8988T (cell line): ENCODE results near the gene KLK8.
"Not testable (repeated sequence)": the region's sequence is repeated elsewhere in the genome, so short reads cannot be mapped to it uniquely, and the experiment has no call there.

ENCODE experiments used
- DNase-seq: peaks from one replicate; pipeline ENCODE4 v3.0.0; 2011

The KLK8 gene

DNA sequence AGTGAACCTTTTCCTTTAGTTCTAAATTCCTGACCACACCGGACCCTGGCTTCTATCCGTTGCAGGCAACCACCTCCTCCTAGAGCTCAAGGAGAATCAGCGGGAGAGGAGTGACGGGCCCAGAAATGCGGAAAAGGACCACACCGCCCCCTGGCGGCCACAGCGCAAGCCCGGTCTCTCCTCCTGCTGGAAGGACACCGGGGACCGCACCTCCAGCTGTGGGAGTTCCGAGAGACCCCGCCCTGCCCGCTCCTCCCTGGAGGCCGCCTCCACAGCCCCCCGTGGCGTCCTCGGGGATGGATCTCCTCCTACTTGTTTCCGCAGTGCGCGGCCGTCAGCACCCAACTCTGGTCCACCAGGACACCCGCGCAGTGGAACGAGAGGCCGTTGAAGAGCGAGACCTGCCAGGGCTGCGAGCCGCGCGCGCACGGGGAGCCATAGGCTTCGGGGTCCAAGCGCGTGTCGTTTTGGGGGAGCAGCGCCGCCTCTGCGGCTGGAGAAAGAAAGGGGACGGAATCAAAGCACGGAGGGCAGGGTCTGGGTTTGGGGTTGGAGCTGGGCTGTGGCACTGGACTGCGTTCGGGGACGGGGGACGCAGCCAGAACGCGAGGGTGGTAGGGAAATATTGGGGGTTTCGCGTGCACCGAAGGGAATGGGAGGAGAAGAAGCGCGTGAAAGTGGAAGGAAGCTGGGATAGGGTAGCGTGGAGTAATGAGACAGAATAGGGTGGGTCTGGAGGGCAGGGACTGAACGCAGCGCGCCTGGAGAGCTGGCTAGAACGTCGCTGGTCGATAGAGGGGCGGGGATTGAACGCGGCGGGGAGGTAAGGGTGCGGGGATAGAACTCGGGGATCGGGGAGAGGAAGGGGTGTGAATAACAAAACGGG, 15.6 kb upstream of the KLK8 start:
- DNase-seq = peak; percentile 91

DNA sequence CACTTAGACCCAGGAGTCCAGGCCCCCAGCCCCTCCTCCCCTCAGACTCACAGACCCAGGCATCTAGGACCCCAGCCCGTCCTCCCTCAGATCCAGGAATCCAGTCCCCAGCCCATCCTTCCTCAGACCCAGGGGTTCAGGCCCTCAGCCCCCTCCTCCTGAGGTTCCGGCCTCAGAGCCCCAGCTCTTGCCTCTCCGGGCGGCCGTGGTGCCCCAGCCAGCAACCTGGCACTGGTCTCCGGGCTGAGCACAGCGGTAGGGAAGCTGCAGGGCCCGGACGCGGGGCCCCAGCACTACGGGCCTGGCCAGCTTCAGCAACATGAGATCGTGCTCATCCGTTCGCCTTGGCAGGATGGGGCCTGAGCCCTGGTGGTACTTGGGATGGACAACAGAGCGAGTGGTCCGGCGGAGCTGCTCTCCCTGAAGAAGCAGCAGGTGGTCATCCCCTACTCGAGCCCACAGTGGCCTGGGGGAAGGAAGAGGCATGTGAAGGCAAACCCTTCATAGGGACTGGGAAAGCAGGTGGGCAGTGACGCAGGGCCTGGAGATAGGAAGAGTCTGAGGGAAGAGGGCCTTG, 14.4 kb upstream of the KLK8 start:
- DNase-seq = no peak

DNA sequence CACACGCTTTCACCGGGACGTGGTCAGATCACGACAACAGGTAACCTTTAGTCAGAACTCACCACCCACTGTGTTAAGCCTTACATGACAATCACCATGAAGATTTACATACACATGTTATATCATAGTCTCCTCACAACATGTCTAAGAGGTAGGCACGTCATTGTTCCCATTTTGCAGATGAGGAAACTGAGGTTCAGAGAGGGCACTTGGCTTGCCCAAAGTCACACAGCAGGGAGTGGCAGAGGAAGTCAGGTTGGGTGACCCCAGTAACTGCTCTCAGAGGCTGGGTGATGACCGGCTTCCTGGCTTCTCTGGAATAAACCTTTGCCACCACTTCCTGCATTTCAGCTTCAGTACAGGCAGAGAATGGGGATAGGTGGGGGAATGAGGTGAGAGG, 12.8 kb upstream of the KLK8 start:
- DNase-seq = no peak

DNA sequence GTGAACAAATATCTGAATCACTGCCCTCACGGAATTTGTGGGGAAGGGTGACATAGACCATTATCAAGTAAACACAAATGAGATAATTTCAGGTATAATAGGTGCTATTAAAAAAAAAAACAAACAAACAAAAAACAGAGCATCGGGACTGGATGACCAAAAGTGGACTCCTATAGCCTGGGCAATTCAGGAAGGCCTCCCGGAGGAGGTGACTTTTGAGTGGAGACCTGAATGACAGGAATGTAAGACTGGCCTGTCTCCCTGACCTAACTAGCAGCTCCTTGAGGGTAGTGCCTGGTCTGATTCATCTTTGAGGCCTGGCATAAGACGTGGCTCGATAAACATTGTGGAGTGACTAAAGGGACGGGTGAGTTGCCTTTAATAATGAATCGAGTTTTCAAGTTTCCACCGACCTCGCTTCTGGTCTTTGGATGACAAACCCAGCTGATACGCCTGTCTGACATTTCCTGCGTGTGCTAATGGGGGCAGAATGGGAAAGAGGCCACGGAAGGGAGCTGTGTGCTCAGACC, 11.3 kb upstream of the KLK8 start:
- no peak for DNase-seq

DNA sequence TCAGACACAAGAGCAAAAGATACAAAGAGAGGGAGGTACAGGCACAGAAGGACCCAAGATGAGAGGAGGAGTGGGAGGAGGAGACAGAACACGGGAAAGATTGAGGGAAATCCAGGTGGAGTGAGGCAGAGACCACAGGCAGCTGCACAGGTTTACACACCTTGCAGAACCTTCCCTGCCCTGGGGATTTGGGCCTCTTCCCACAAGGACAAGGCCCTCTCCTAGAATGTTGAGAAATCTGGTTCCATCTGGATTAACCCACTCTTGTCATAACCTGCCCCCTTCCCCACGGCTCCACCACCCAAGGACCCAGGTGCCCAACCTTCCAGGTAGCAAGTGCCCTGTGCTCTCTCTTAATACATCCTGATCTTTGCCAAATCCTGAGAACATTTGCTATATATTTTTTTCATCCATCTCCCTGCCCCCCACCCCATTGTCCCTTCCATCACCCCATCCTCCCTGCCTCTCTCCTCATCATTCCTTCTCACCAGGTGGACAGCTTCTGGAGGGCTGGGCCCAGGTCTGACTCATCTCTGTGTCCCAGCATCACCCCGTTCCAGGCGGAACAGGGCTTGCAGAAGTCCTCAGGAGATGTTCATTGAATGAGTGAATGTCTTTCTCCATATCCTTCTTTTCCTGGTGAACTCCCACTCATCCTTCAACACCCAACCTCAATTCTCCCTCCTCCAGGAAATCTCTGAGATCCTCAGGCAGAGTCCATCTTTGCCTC, 8.8 kb upstream of the KLK8 start:
- no peak for DNase-seq

DNA sequence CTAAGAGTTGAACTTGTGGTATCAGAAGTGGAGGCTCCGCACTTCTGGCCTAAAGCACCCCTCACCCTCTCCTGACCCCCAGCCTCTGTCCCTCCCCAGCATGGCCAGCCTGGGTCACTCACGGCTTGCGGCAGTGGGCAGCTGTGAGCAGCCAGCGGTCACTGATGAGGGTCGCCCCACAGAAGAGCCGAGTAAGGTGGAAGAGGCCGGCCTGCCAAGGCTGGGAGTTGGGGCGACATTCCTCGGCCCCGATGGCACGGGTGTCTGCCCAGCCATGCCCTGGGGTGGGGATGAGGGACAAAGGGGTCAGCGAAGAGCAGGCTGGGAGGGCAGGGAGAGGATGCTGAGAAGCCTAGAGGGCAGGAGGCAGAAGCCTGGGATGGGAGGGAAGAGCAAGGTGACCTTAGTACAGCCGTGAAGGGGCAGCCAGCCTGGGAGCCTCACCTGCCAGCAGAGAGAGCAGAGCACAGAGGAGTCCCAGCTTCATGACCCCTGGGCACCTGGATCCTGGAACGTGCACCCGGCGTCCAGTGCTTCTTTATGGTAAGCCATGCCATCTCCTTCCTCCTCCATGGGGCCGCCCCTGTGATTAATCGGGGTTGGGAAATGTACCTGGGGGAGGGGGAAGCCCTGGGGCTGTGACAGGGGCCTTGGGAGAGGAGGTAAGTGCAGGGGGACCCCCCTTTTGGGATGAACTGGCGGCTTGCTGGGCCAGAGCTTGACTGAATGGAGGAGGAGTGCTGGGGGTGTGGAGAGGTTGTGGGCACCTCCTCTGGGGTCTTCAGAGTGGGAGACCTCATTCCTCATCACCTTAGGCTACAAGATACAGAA, 7.9 kb upstream of the KLK8 start:
- DNase-seq = no peak

DNA sequence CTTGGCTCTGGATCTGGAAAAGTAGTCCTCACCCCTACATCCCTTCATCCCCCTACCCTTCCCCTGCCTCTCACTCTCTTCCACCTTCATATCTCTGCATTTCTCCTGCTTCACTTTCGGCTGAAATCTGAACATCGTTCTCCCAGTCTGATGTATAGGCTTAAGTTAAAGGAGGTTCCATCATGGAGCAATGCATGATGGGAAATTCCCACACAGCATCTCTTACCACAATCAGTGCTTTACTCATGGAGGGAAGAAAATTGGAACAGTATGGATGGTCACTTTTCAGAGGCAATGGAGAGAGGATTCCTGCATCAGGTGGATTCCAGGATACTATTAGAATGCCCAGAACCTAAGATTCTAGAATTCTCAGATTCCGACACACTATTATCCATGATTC, 6.1 kb upstream of the KLK8 start:
- no peak for DNase-seq

DNA sequence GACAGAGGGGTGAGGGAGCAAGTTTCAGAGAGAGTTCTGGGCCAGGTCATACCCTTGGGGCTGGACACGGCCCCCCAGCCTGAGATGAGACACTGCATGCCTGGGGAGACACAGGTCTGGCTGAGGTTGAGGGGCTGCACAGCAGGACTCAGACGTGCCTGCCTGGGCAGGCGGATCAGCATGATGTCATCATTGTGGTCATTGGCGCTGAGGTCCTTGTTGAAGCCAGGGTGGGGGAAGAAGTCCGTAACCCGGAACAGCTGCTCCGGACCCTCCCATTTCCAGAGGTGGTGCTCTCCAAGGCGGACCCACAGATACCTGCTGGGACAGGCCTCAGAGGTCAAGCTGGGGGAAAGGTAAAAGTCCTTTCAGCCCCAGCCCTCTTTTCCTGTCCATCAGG, 5.0 kb upstream of the KLK8 start:
- DNase-seq = no peak

DNA sequence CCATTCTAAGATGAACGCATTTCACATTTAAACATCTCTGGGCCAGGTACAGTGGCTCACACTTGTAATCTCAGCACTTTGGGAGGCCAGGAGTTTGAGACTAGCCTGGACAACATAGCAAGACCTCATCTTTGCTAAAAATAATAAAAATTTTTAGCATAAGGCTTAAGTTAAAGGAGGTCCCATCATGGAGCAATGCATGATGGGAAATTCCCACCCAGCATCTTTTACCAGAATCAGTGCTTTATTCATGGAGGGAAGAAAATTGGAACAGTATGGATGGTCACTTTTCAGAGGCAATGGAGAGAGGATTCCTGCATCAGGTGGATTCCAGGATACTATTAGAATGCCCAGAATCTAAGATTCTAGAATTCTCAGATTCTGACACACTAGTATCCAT, 3.8 kb upstream of the KLK8 start:
- no peak for DNase-seq

DNA sequence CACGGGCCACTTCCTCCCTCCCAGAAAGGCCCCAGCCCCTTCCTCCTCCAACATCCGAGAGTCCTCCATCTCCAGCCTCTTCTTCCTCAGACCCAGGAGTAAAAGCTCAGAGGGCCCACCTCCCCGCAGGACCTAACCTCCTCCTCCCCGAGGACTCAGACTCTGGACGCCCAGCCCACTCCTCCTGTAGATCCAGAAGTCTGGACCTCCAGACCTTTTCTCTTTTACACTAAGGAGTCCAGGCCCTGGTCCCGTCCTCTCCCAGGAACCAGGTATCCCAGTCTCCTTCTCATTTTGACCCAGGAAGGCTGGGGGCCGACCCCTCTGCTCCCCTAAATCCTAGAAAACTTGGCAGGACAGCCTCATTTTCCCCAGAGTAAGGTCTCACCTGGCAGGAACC, 1.9 kb upstream of the KLK8 start:
- DNase-seq = no peak

DNA sequence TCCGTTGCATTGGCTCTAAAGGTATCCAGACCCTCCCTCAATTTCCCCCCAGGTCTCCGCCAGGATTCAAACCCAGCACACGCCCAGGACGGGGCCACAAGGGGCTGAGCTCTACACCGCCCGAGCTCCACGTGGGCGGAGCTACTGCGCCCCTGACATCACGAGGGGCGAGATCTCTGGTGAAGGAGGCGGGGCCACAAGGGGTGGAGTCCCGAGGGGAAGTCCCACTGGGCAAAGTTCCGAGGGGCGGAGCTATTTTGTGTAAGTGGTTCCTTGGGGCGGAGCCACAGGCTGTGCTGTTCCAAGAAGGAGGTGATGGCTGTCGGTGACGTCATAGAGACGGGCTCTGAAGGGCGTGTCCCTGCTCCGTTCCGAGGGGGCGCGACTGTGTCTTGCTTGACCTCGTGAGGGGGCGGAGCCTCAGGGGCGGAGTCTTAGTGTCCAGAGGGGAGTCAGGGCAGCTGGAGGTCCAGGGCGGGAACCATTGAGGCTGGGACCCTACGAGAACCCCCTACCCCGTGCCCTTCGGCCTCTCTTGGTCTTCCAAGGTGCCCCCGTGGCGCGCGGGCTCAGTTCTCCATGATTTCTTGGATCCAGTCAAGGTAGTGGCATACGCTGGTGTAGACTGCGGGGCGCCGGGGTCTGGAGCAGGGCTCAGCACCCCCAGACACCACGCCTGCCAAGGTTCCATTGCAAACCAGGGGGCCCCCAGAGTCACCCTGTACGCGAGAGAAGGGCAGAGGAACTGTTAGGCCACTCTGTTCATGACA, 1.3 kb upstream of the KLK8 start:
- no peak for DNase-seq

DNA sequence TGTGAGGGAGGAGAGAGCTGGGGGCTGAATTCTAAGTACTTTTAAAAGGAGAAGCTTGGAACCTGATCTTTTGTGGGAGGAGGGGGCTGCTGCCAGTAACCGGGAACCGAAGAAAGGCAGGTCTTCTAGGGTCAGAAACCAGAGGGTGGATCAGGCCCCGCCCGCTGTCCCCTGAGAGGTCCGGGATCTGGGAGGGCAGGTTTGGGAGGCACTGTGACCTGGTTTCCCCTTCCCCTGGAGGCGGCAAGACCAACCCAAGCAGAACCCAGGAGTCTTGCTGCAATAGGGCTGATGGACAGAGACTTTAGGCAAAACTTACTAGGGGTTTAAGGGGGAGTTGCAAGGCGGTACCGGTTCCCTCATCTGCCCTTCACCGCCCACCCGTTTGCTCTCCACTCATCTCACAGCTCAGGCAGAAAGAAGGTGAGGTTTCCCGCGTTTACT, 707 bp upstream of the KLK8 start:
- no peak for DNase-seq

DNA sequence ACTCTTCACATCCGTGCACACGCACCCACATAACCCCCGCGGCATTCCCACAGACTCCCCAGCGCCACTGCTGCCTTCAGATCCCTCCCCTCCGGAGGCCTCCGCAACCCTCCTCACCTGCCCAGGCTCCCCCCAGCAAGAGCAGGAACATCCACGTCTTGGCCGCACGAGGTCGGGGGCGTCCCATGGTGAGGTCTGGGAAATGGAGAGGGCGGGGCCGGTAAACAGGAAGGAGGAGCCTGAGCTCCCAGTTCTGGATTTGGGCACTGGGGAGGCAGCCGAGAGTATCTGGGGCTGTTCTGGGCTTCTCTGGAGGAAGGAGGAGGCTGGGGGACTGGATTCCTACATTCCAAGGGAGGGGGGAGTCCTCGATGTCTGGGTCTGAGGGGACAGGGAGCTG, 423 bp downstream of the KLK8 start:
- no peak for DNase-seq

DNA sequence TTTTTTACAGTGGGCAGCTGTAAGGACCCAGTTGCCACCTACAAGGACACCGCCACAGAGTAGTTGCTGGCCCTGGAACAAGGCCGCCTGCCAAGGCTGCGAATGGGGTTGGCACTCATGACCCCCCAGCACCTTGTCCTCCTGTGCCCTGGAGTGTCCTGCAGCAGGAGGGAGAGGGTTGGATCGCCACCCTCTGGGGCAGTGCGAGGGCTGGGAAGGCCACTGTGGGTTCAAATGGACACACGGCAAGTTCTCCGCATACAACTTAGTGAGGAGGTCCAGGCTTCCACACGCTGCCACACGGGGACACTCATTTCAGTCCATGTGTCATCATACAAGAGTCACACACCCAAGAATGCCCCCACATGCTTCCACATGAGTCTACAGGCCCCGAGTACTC, 978 bp downstream of the KLK8 start:
- DNase-seq = no peak

DNA sequence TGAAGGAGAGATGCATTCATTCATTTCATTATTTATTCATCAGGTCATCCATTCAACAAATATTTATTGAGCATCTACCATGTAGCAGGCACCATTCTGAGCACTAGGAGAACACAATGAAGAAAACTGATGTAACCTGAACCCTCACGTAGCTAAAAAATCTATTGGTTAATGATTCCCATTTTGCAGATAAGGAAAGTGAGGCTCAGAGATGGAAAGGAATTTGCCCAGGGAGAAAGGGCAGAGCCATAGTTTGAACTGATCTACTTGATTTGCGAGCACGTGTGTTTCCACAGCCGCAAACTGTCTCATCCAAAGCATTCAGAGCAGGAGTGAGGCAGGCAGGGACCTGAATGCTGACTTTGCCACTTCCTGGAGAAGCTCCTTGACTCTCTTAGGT, 2.7 kb downstream of the KLK8 start:
- no peak for DNase-seq

DNA sequence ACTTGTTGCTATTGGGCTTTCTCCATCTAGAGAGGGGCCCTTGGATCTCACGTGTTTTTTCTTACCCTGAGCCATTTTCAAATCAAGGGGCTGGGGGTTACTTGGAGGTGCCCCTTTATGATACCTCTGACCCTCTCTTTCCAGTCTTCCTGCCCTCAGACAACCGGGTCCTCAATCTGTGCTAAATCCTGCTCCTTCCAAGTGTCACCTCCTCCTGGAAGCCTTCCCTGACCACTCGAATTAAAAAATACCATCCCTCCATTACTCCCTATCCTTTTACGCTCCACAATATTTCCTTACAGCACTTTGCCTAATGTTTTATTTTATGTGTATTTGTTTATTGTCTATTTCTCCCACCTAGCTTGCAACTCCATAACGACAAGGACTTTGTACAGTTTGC, 3.3 kb downstream of the KLK8 start:
- DNase-seq = no peak

DNA sequence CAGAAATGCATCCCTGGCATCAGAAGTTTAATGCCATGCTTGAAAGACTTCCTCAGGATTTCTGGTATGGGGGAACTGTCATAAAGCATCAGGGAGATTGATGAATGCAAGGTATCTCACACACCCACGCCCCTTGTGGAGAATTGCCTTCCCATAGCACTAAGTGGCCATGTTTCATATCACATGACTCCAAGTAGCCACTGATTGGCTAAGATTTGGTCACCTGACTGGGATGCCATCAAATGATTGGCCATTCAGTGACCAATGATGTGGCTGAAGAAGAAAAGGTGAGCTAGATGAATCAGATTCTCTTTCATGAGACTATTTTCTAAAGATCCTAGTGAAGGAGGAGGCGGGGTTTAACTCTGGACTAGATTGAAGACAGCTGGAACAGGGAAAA, 7.3 kb downstream of the KLK8 start:
- no peak for DNase-seq

DNA sequence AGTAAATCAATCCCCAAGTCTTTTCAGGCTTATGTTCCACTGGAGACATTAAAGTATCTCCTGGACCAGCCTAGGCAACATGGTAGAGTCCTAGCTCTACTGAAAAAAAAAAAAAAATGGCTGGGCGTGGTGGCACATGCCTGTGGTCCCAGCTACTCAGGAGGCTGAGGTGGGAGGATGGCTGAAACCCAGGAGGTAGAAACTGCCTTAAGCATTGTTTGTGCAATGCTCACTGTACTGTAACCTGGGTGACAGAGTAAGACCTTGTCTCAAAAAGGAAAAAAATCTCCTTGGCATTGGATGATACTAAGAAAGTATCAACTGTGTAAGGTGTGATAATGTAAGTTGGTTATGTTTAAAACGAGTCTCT, 8.8 kb downstream of the KLK8 start:
- DNase-seq = no peak

DNA sequence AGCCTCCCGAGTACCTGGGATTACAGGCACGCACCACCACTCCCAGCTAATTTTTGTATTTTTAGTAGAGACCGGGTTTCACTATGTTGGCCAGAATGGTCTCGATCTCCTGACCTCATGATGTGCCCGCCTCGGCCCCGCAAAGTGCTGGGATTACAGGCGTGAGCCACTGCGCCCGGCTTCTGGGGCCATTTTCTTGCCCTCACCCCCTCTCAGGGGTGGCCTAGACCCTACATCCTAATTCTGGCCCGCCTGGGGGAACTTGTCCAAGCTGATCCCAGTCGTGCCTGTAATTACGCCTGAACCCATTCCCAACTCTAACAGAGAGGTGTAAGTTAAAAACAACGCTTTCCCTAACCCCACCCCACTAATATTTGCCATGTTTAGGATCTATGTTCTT, 17.0 kb downstream of the KLK8 start:
- not testable (repeated sequence) for DNase-seq

DNA sequence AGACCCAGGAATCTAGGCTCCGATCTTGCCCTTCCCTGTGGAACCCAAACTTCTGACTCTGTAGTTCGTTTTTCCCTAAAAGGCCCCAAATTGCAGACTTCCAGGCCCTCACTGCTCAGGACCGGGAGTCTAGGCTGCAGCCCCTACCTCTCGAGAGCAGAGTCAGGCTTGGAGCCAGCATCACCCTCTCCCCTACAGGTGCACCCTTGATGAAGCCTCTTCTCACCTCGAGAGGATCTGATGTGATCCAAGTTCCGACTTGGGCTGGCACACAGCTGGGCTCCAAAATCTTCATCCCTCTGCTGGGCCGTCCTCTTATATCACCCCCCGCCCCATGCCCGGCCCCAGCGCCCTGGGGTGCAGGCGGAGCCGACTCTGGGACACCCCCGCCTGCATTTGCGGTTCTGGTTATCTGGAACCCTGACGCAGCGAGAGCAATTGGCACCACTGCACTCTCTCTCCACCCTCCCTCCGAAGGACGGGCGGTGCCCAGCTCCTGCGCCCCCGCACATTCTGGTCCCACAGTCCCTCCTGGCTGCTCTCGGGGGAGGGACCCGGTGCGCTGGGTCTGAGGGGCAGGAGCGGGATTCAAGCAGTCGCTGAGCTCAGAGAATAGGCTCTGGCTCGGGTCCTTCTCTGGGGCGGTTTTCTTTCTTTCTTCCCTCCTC, 17.6 kb downstream of the KLK8 start, which contains the start of gene KLK7:
Gene KLK7, minus strand, starts transcription at position 293 of the 668 bp plus-strand sequence. CDS start 1,518 bp downstream, outside the sequence.
- no peak for DNase-seq

DNA sequence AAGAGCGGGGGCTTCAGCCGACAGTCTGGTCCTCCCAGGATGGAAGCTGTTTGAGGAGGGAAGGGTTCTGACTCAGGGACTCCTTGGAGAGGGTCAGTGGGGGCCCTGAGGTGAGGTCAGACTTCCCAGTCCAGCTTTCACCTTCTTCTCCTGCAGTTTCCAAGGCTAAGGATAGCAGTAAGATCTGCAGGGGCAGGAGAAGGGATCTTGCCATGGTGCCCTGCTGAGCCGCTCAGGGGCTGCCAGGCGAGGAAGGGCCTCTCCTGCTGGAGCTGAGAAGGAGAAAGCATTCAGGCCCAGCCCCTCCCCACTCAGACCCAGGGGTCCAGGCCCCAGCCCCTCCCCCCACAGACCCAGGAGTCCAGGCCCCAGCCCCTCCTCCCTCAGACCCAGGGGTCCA, 19.2 kb downstream of the KLK8 start:
- no peak for DNase-seq
